Esophagus (tissue), 2 donors: ENCODE data around the gene CCDC57. TPM values are rescaled to one million over a fixed set of nuclear protein-coding genes. Genes with fewer than 3 reads are reported as not detected.
"Not testable (repeated sequence)": the region's sequence is repeated elsewhere in the genome, so short reads cannot be mapped to it uniquely, and the experiment has no call there.

Experiments used
- H3K27ac ChIP-seq, 2 donors: one replicate each; pipeline ENCODE4 v1.5.1; 2013; ENCODE audit warnings: low read depth in 2 of 2, mild to moderate bottlenecking in 2 of 2, inconsistent platforms in 1 of 2, low read length in 1 of 2, moderate library complexity in 1 of 2
- H3K27me3 ChIP-seq, 2 donors: one replicate each; pipeline ENCODE4 v1.6.1; 2013; ENCODE audit warnings: low read length in 2 of 2, control low read depth in 1 of 2, mild to moderate bottlenecking in 1 of 2; ENCODE audit not compliant: insufficient read depth in 2 of 2, control insufficient read depth in 1 of 2
- H3K36me3 ChIP-seq, 2 donors: one replicate each; pipeline ENCODE4 v1.6.1; 2013; ENCODE audit warnings: low read length in 1 of 2; ENCODE audit not compliant: control insufficient read depth in 2 of 2, insufficient read depth in 2 of 2
- H3K4me1 ChIP-seq, 2 donors: one replicate each; pipeline ENCODE4 v1.6.1; 2013; ENCODE audit warnings: low read length in 1 of 2; ENCODE audit not compliant: control insufficient read depth in 2 of 2, insufficient read depth in 2 of 2
- H3K4me3 ChIP-seq, 2 donors: one replicate each; pipeline ENCODE4 v1.5.1; 2013; ENCODE audit warnings: low read length in 2 of 2, mild to moderate bottlenecking in 2 of 2, low read depth in 1 of 2, moderate library complexity in 1 of 2
- H3K9me3 ChIP-seq, 2 donors: one replicate each; pipeline ENCODE4 v1.6.1; 2013; ENCODE audit warnings: mild to moderate bottlenecking in 2 of 2, low read depth in 1 of 2, low read length in 1 of 2, moderate library complexity in 1 of 2; ENCODE audit not compliant: control insufficient read depth in 2 of 2, insufficient read depth in 1 of 2
- WGBS, 2 donors: extraction: QIAGEN DNeasy Blood & Tissue Kit; methylation state at CpG; one replicate each; pipeline ENCODE4 v1.1.7; 2013; 5-methylcytosine and 5-hydroxymethylcytosine counted together
- polyA plus RNA-seq, 2 donors: library from polyadenylated mRNA; stranded (reverse); fragments of 200-250 nt; gene quantifications; one replicate each; pipeline ENCODE4 v1.2.3, GENCODE V29; 2013
- donor health status: healthy with polysubstance abuse.
- donor health status: Bipolar disorder and iron deficiency.

The CCDC57 gene
- polyA plus RNA-seq, 2 donors = 16.3 to 33.7 TPM

- peak overlapping the region; percentile 74 to 76 for H3K27ac ChIP-seq
- H3K4me1 ChIP-seq = peaks cover 2% of the 10 kb centered on the region in 2 donors
- H3K9me3 ChIP-seq = no peaks in the 10 kb centered on the region
- no peaks in the 10 kb centered on the region for H3K36me3 ChIP-seq
- 58 to 69% methylated on average over 11 of the region's 11 CpGs for WGBS, 2 donors
- no peaks in the 10 kb centered on the region for H3K27me3 ChIP-seq
- H3K4me3 ChIP-seq = no peak overlapping the region
These were observed 78.5 kb downstream of the CCDC57 start for GRCh38 chr17:82134101-82134500.

GRCh38 chr17:82133166-82133953 lies 79.3 kb downstream of the CCDC57 start:
- H3K36me3 ChIP-seq, H3K4me1 ChIP-seq, H3K9me3 ChIP-seq, H3K27me3 ChIP-seq, H3K4me3 ChIP-seq: not testable (repeated sequence)
- H3K27ac ChIP-seq = peak overlapping the region in 1 of 2 donors; percentile 42
- WGBS, 2 donors = 62 to 63% methylated on average over 8 of the region's 8 CpGs

GRCh38 chr17:82129095-82129494 lies 83.5 kb downstream of the CCDC57 start:
- Histone ChIP-seq H3K27ac (no peak overlapping the region), H3K36me3 (no peaks in the 10 kb centered on the region), H3K4me3 (no peak overlapping the region), H3K4me1 (peaks cover 0 to 2% of the 10 kb centered on the region in 2 donors), H3K27me3 (no peaks in the 10 kb centered on the region), H3K9me3 (no peaks in the 10 kb centered on the region)
- 92% methylated on average over 4 of the region's 4 CpGs for WGBS, 2 donors

- Histone ChIP-seq H3K4me3 (no peak overlapping the region), H3K36me3 (no peaks in the 10 kb centered on the region), H3K4me1 (no peaks in the 10 kb centered on the region), H3K27ac (no peak overlapping the region), H3K9me3 (no peaks in the 10 kb centered on the region), H3K27me3 (no peaks in the 10 kb centered on the region)
- WGBS, 2 donors = 83% methylated on average over 15 of the region's 15 CpGs
These were observed 84.4 kb downstream of the CCDC57 start for GRCh38 chr17:82128287-82128686.

- H3K36me3 ChIP-seq = no peaks in the 10 kb centered on the region
- no peaks in the 10 kb centered on the region for H3K27me3 ChIP-seq
- H3K9me3 ChIP-seq = no peaks in the 10 kb centered on the region
- WGBS, 2 donors = 89% methylated on average over 9 of the region's 9 CpGs
- no peaks in the 10 kb centered on the region for H3K4me1 ChIP-seq
- no peak overlapping the region for H3K4me3 ChIP-seq
- no peak overlapping the region for H3K27ac ChIP-seq
These were observed 84.9 kb downstream of the CCDC57 start for GRCh38 chr17:82127704-82128103.

GRCh38 chr17:82127315-82127595 lies 85.4 kb downstream of the CCDC57 start:
- WGBS, 2 donors = 71 to 83% methylated on average over 11 of the region's 11 CpGs
- H3K4me3 ChIP-seq = no peak overlapping the region
- H3K4me1 ChIP-seq = no peaks in the 10 kb centered on the region
- H3K27me3 ChIP-seq = no peaks in the 10 kb centered on the region
- peaks cover 0 to 3% of the 10 kb centered on the region in 2 donors for H3K36me3 ChIP-seq
- H3K27ac ChIP-seq = no peak overlapping the region
- H3K9me3 ChIP-seq = no peaks in the 10 kb centered on the region

- 82 to 83% methylated on average over 35 of the region's 35 CpGs for WGBS, 2 donors
- Histone ChIP-seq H3K27me3 (no peaks in the 10 kb centered on the region), H3K9me3 (no peaks in the 10 kb centered on the region), H3K36me3 (peaks cover 0 to 3% of the 10 kb centered on the region in 2 donors), H3K4me1 (no peaks in the 10 kb centered on the region), H3K4me3 (no peak overlapping the region), H3K27ac (peak overlapping the region in 1 of 2 donors; percentile 8)
These were observed 85.9 kb downstream of the CCDC57 start for GRCh38 chr17:82126556-82127314.

- H3K27me3 ChIP-seq = no peaks in the 10 kb centered on the region
- 84 to 89% methylated on average over 4 of the region's 4 CpGs for WGBS, 2 donors
- no peaks in the 10 kb centered on the region for H3K9me3 ChIP-seq
- no peak overlapping the region for H3K27ac ChIP-seq
- no peaks in the 10 kb centered on the region for H3K4me1 ChIP-seq
- H3K36me3 ChIP-seq = peaks cover 0 to 3% of the 10 kb centered on the region in 2 donors
- H3K4me3 ChIP-seq = no peak overlapping the region
These were observed 88.5 kb downstream of the CCDC57 start for GRCh38 chr17:82124101-82124500.

- no peak overlapping the region for H3K4me3 ChIP-seq
- H3K27ac ChIP-seq = no peak overlapping the region
- H3K36me3 ChIP-seq = peaks cover 0 to 3% of the 10 kb centered on the region in 2 donors
- no peaks in the 10 kb centered on the region for H3K4me1 ChIP-seq
- H3K27me3 ChIP-seq = no peaks in the 10 kb centered on the region
- H3K9me3 ChIP-seq = no peaks in the 10 kb centered on the region
- 85 to 87% methylated on average over 30 to 32 of the region's 32 CpGs for WGBS, 2 donors
These were observed 90.7 kb downstream of the CCDC57 start for GRCh38 chr17:82121660-82122629.
